Esophagus squamous epithelium (tissue), 4 donors: ENCODE measurements around the gene PLXND1.

Experiments
- POLR2A ChIP-seq, 4 donors: fragments of 450-650 bp; IDR thresholded peaks; one replicate each; pipeline ENCODE4 v1.6.1; 2017; ENCODE audit warnings: antibody characterized with exemption in 4 of 4, mild to moderate bottlenecking in 4 of 4, moderate library complexity in 3 of 4
- TF ChIP-seq, protein P1 (sequence below), 6 experiments: fragments of 450-650 bp in 4 of 6; fragments of 200-600 bp in 2 of 6; sonication (generic) in 2 of 6; IDR thresholded peaks; one replicate each; pipeline ENCODE4 v1.5.1; 2016 to 2019; ENCODE audit warnings: antibody characterized with exemption in 6 of 6, mild to moderate bottlenecking in 4 of 6, moderate library complexity in 4 of 6

GRCh38 chr3:129592381-129593131 lies 13.9 kb downstream of the PLXND1 start:
- TF ChIP-seq, protein P1, sequence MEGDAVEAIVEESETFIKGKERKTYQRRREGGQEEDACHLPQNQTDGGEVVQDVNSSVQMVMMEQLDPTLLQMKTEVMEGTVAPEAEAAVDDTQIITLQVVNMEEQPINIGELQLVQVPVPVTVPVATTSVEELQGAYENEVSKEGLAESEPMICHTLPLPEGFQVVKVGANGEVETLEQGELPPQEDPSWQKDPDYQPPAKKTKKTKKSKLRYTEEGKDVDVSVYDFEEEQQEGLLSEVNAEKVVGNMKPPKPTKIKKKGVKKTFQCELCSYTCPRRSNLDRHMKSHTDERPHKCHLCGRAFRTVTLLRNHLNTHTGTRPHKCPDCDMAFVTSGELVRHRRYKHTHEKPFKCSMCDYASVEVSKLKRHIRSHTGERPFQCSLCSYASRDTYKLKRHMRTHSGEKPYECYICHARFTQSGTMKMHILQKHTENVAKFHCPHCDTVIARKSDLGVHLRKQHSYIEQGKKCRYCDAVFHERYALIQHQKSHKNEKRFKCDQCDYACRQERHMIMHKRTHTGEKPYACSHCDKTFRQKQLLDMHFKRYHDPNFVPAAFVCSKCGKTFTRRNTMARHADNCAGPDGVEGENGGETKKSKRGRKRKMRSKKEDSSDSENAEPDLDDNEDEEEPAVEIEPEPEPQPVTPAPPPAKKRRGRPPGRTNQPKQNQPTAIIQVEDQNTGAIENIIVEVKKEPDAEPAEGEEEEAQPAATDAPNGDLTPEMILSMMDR (IDR thresholded peaks at IDR 0.05): no peak
- no peak for TF ChIP-seq POLR2A (IDR thresholded peaks at IDR 0.05)
